MM.1S (cell line): ENCODE measurements around the gene GIPC2.

Experiments used
- CTCF ChIP-seq: fragments of 300-600 bp; sonication (generic); IDR thresholded peaks from 2 replicates; pipeline ENCODE4 v1.5.1; 2016; ENCODE audit warnings: antibody characterized with exemption, low read length, mixed read lengths
- EZH2 ChIP-seq: fragments of 300-600 bp; sonication (generic); optimal IDR thresholded peaks from 2 replicates; pipeline ENCODE3; 2017; ENCODE audit warnings: low read depth, mild to moderate bottlenecking, antibody characterized with exemption, low read length, mixed read lengths
- EZH2phosphoT487 ChIP-seq: fragments of 300-600 bp; sonication (generic); IDR thresholded peaks from 2 replicates; pipeline ENCODE4 v1.6.1; 2018; ENCODE audit warnings: antibody characterized with exemption, low read length

- TF ChIP-seq CTCF (no peak), EZH2 (no peak), EZH2phosphoT487 (no peak)
These were observed 58.6 kb downstream of the GIPC2 start for GRCh38 chr1:78104322-78104721.
